Smooth muscle cell (in vitro differentiated cells): ENCODE data around the gene CREBBP. TPM values are rescaled to one million over a fixed set of nuclear protein-coding genes. Genes with fewer than 3 reads are reported as not detected.

Experiments used
- DNase-seq: peaks from one replicate; lab custom pipeline; 2025; ENCODE audit not compliant: unreplicated experiment; lab: John Stamatoyannopoulos, UW
- H2AFZ ChIP-seq: fragments of 200-600 bp; sonication (generic); 2 replicates; pipeline ENCODE4 v1.6.0; 2016; ENCODE audit warnings: antibody characterized with exemption, low read depth, mild to moderate bottlenecking
- H3F3A ChIP-seq: fragments of 200-600 bp; sonication (generic); 2 replicates; pipeline ENCODE4 v1.6.0; 2017; ENCODE audit warnings: antibody characterized with exemption, low read depth
- H3K27ac ChIP-seq: fragments of 200-600 bp; sonication (generic); 2 replicates; pipeline ENCODE4 v1.5.1; 2016; ENCODE audit warnings: low read depth, mild to moderate bottlenecking
- H3K27me3 ChIP-seq: fragments of 200-600 bp; sonication (generic); 2 replicates; pipeline ENCODE4 v1.6.1; 2016; ENCODE audit warnings: low read depth, mild to moderate bottlenecking
- H3K36me3 ChIP-seq: fragments of 200-600 bp; sonication (generic); 2 replicates; pipeline ENCODE4 v1.5.1; 2016; ENCODE audit warnings: low read depth
- H3K4me1 ChIP-seq: fragments of 200-600 bp; sonication (generic); 2 replicates; pipeline ENCODE4 v1.5.1; 2016; ENCODE audit warnings: low read depth
- H3K4me2 ChIP-seq: fragments of 200-600 bp; sonication (generic); 2 replicates; pipeline ENCODE4 v1.6.0; 2016; ENCODE audit warnings: mild to moderate bottlenecking
- H3K4me3 ChIP-seq: fragments of 200-600 bp; sonication (generic); 2 replicates; pipeline ENCODE4 v1.5.1; 2016; ENCODE audit warnings: mild to moderate bottlenecking
- H3K79me2 ChIP-seq: fragments of 200-600 bp; sonication (generic); 2 replicates; pipeline ENCODE4 v1.6.0; 2016; ENCODE audit warnings: low read depth, mild to moderate bottlenecking
- H3K9ac ChIP-seq: fragments of 200-600 bp; sonication (generic); 2 replicates; pipeline ENCODE4 v1.6.0; 2016; ENCODE audit warnings: low read depth
- H3K9me3 ChIP-seq: fragments of 200-600 bp; sonication (generic); replicated peaks from 2 replicates; pipeline ENCODE4 v1.5.1; 2016; ENCODE audit warnings: low read depth
- H4K20me1 ChIP-seq: fragments of 200-600 bp; sonication (generic); 2 replicates; pipeline ENCODE4 v1.6.0; 2016; ENCODE audit warnings: low read depth
- CTCF ChIP-seq: fragments of 200-600 bp; sonication (generic); IDR thresholded peaks from 2 replicates; pipeline ENCODE4 v1.5.1; 2017; ENCODE audit warnings: borderline replicate concordance, mild to moderate bottlenecking, antibody characterized with exemption; ENCODE audit not compliant: insufficient read depth, poor library complexity, severe bottlenecking
- whole genome bisulfite sequencing: methylation state at CpG from one replicate; pipeline ENCODE4 v1.1.7; 2016; ENCODE audit warnings: low lambda C conversion rate; 5-methylcytosine and 5-hydroxymethylcytosine counted together
- polyA plus RNA-seq: library from polyadenylated mRNA; unstranded; fragments of >200 nt; fragmentation: Nextera tagmentation; extraction: Ambion mirVana; gene quantifications from 2 replicates; pipeline ENCODE4 v1.2.1, GENCODE V29; 2016
- total RNA-seq: library from RNA; depleted of rRNA; stranded (reverse); fragments of >200 nt; gene quantifications from 2 replicates; pipeline ENCODE4 v1.2.3, GENCODE V29; 2014

CREBBP gene
- total and polyA plus RNA-seq, 2 experiments from 2014 or later = 14.3 to 19.6 TPM

GRCh38 chr16:3696425-3697218 is 183.9 kb downstream of the CREBBP start:
- Histone ChIP-seq H3K9me3 (no peaks in the 10 kb centered on the region), H2AFZ (no peak overlapping the region), H3K36me3 (no peaks in the 10 kb centered on the region), H3K79me2 (peaks cover 6% of the 10 kb centered on the region), H3F3A (no peaks in the 10 kb centered on the region), H4K20me1 (no peaks in the 10 kb centered on the region), H3K4me1 (no peaks in the 10 kb centered on the region), H3K4me2 (no peak overlapping the region), H3K27ac (no peak overlapping the region), H3K9ac (no peak overlapping the region), H3K4me3 (peak overlapping the region; percentile 24), H3K27me3 (no peaks in the 10 kb centered on the region)
- 88% methylated on average over 13 of the region's 13 CpGs for WGBS
- no peak for TF ChIP-seq CTCF
- DNase-seq = no peak

GRCh38 chr16:3695610-3696369 is 184.7 kb downstream of the CREBBP start:
- H3K4me2 ChIP-seq = no peak overlapping the region
- WGBS = 91% methylated on average over 19 of the region's 19 CpGs
- H3K36me3 ChIP-seq = no peaks in the 10 kb centered on the region
- no peaks in the 10 kb centered on the region for H3F3A ChIP-seq
- H3K27me3 ChIP-seq = no peaks in the 10 kb centered on the region
- no peaks in the 10 kb centered on the region for H4K20me1 ChIP-seq
- TF ChIP-seq CTCF = no peak
- peaks cover 3% of the 10 kb centered on the region for H3K79me2 ChIP-seq
- no peak overlapping the region for H2AFZ ChIP-seq
- H3K9ac ChIP-seq = no peak overlapping the region
- DNase-seq = no peak
- H3K4me3 ChIP-seq = peak overlapping the region; percentile 24
- no peak overlapping the region for H3K27ac ChIP-seq
- H3K9me3 ChIP-seq = no peaks in the 10 kb centered on the region
- no peaks in the 10 kb centered on the region for H3K4me1 ChIP-seq

- Histone ChIP-seq H3K4me3 (no peak overlapping the region), H3K36me3 (no peaks in the 10 kb centered on the region), H3K4me1 (no peaks in the 10 kb centered on the region), H3K27me3 (no peaks in the 10 kb centered on the region), H3F3A (no peaks in the 10 kb centered on the region), H3K9me3 (no peaks in the 10 kb centered on the region), H3K27ac (no peak overlapping the region), H3K9ac (no peak overlapping the region), H3K79me2 (peaks cover 3% of the 10 kb centered on the region), H4K20me1 (no peaks in the 10 kb centered on the region), H3K4me2 (no peak overlapping the region), H2AFZ (no peak overlapping the region)
- no peak for TF ChIP-seq CTCF
- WGBS = 93% methylated on average over 9 of the region's 9 CpGs
- no peak for DNase-seq
These were observed 186.5 kb downstream of the CREBBP start for GRCh38 chr16:3694051-3694450.
